Keratinocyte (primary cell): ENCODE results near the gene APBB1IP.

Experiments
- EZH2 ChIP-seq: IDR thresholded peaks from one replicate; pipeline ENCODE4 v1.6.1; 2012; ENCODE audit warnings: inconsistent platforms, mild to moderate bottlenecking, low read length, moderate library complexity
- TF ChIP-seq, protein P1 (sequence below), 3 experiments: IDR thresholded peaks in 1 of 3; conservative IDR thresholded peaks in 1 of 3; optimal IDR thresholded peaks in 1 of 3; 2 replicates in 2 of 3; 3 replicates in 1 of 3; pipeline versions ENCODE3 to v1.5.1; 2011; ENCODE audit warnings: low read length in 3 of 3, mild to moderate bottlenecking in 3 of 3, moderate library complexity in 2 of 3, control low read depth in 1 of 3, inconsistent platforms in 1 of 3; ENCODE audit not compliant: insufficient read depth in 2 of 3; ENCODE audit errors: extremely low read depth in 1 of 3

DNA sequence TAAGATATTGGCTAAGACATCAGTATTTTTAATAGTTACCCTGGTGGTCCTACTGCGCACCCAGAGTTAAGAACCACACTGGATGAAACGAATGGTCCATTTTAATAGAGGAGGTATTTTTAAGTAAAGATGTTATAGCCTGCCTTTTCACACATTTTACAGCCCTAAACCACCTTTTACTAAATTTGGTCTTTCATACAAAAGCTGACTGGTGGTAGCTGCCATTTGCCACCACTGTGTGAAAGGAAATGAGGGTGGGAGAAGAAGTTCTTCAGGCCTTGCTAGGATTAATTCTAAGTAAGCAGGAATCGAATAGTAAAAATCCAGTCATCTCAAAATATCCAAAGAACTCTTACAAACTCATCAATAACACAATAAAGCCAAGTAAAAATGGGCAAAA lies 15.2 kb upstream of the APBB1IP start:
- TF ChIP-seq, protein P1, sequence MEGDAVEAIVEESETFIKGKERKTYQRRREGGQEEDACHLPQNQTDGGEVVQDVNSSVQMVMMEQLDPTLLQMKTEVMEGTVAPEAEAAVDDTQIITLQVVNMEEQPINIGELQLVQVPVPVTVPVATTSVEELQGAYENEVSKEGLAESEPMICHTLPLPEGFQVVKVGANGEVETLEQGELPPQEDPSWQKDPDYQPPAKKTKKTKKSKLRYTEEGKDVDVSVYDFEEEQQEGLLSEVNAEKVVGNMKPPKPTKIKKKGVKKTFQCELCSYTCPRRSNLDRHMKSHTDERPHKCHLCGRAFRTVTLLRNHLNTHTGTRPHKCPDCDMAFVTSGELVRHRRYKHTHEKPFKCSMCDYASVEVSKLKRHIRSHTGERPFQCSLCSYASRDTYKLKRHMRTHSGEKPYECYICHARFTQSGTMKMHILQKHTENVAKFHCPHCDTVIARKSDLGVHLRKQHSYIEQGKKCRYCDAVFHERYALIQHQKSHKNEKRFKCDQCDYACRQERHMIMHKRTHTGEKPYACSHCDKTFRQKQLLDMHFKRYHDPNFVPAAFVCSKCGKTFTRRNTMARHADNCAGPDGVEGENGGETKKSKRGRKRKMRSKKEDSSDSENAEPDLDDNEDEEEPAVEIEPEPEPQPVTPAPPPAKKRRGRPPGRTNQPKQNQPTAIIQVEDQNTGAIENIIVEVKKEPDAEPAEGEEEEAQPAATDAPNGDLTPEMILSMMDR (optimal IDR thresholded peaks at IDR 0.05 in 1 of 3, IDR thresholded peaks at IDR 0.05 in 1 of 3, conservative IDR thresholded peaks at IDR 0.05 in 1 of 3; ENCODE audit: extremely low read depth in 1 of 3, insufficient read depth in 2 of 3, low read length in 3 of 3): no peak
- TF ChIP-seq EZH2: no peak
